ENCODE results near the gene CEP170.

Gene CEP170

GRCh38 chr1:243254927-243255790 is at the start of gene CEP170:
TSS of gene CEP170 (minus strand) at chr1:243255281. CDS start at chr1:243225280, 30,001 bp downstream.
- peak; percentile 55 for ATAC-seq
- DNase-seq = peak; percentile 90

GRCh38 chr1:243301059-243301458 is 46.0 kb upstream of the CEP170 start:
- ATAC-seq = no peak
- DNase-seq = no peak

- DNase-seq (no peak), ATAC-seq (no peak)
Measured at GRCh38 chr1:243299069-243299468, 44.0 kb upstream of the CEP170 start.

GRCh38 chr1:243294723-243295121 is 39.6 kb upstream of the CEP170 start:
- no peak for ATAC-seq
- no peak for DNase-seq

- ATAC-seq = no peak
Measured at GRCh38 chr1:243293941-243294722, 39.1 kb upstream of the CEP170 start.

GRCh38 chr1:243292117-243292516 is 37.0 kb upstream of the CEP170 start:
- ATAC-seq = no peak
- DNase-seq = no peak

More at GRCh38 chr1:243293941-243294722, 39.1 kb upstream of the CEP170 start:
- no peak for DNase-seq

- no peak for DNase-seq
- ATAC-seq = no peak
Measured at GRCh38 chr1:243291292-243291691, 36.2 kb upstream of the CEP170 start.

- ATAC-seq (no peak), DNase-seq (no peak)
Measured at GRCh38 chr1:243288062-243288461, 33.0 kb upstream of the CEP170 start.

GRCh38 chr1:243287652-243288051 is 32.6 kb upstream of the CEP170 start:
- DNase-seq (no peak), ATAC-seq (peak; percentile 90)

- DNase-seq (no peak), ATAC-seq (no peak)
Measured at GRCh38 chr1:243287123-243287460, 32.0 kb upstream of the CEP170 start.

GRCh38 chr1:243286409-243287122 is 31.5 kb upstream of the CEP170 start:
- ATAC-seq = peak; percentile 28
- no peak for DNase-seq

GRCh38 chr1:243281672-243282071 is 26.6 kb upstream of the CEP170 start:
- ATAC-seq = no peak
- no peak for DNase-seq

GRCh38 chr1:243280571-243281129 is 25.6 kb upstream of the CEP170 start:
- ATAC-seq = no peak
- DNase-seq = no peak

- DNase-seq = no peak
- no peak for ATAC-seq
Measured at GRCh38 chr1:243275316-243275715, 20.2 kb upstream of the CEP170 start.

- DNase-seq (no peak), ATAC-seq (peak; percentile 78)
Measured at GRCh38 chr1:243273945-243274344, 18.9 kb upstream of the CEP170 start.

GRCh38 chr1:243273506-243273905 is 18.4 kb upstream of the CEP170 start:
- no peak for DNase-seq
- no peak for ATAC-seq

GRCh38 chr1:243272401-243272800 is 17.3 kb upstream of the CEP170 start:
- ATAC-seq = no peak
- no peak for DNase-seq

- ATAC-seq (no peak), DNase-seq (no peak)
Measured at GRCh38 chr1:243271996-243272395, 16.9 kb upstream of the CEP170 start.

- ATAC-seq = no peak
- DNase-seq = no peak
Measured at GRCh38 chr1:243270097-243270864, 15.2 kb upstream of the CEP170 start.

- ATAC-seq (no peak), DNase-seq (no peak)
Measured at GRCh38 chr1:243269461-243269801, 14.3 kb upstream of the CEP170 start.

- DNase-seq (no peak), ATAC-seq (no peak)
Measured at GRCh38 chr1:243268751-243269460, 13.8 kb upstream of the CEP170 start.

All from stimulated activated naive CD8-positive, alpha-beta T cell treated with anti-CD3 and anti-CD28 coated beads, Interleukin-15, Interleukin-2, amounts not matched to agents 100 U/mL and 50 U/mL, for 24 hours (primary cell).